DND-41 (cell line): ENCODE measurements around the gene ADIPOQ.

Source experiments
- CTCF ChIP-seq: IDR thresholded peaks from 2 replicates; pipeline ENCODE4 v1.5.1; 2012; ENCODE audit warnings: borderline replicate concordance, low read length, moderate library complexity, mild to moderate bottlenecking; ENCODE audit not compliant: poor library complexity, severe bottlenecking; ENCODE audit errors: extremely low read depth
- EZH2 ChIP-seq: IDR thresholded peaks from 3 replicates; pipeline ENCODE4 v1.6.1; 2012; ENCODE audit warnings: borderline replicate concordance, low read depth, mild to moderate bottlenecking, moderate library complexity, low read length, inconsistent platforms; ENCODE audit not compliant: severe bottlenecking

GRCh38 chr3:186832276-186832675 lies 10.2 kb upstream of the ADIPOQ start:
- TF ChIP-seq CTCF (no peak), EZH2 (no peak)
